ENCODE measurements around the gene MAX.
"Not testable (repeated sequence)": the region's sequence is repeated elsewhere in the genome, so short reads cannot be mapped to it uniquely, and the experiment has no call there.

Gene MAX

GRCh38 chr14:65032319-65032718 is 70.0 kb downstream of the MAX start:
- DNase-seq, result no peak

- not testable (repeated sequence) for DNase-seq
These were observed 71.0 kb downstream of the MAX start for GRCh38 chr14:65031321-65031720.

GRCh38 chr14:65028937-65029336 is 73.4 kb downstream of the MAX start:
- no peak for DNase-seq

GRCh38 chr14:65027127-65027799 is 75.1 kb downstream of the MAX start:
- DNase-seq, result no peak

- DNase-seq, result no peak
These were observed 75.8 kb downstream of the MAX start for GRCh38 chr14:65026526-65026925.

- DNase-seq, result no peak
These were observed 76.5 kb downstream of the MAX start for GRCh38 chr14:65025818-65026217.
